GM21381 (cell line): ENCODE results near the gene ACOT2.
A peak's percentile ranks its signal among the peaks of the same experiment; 100 is the strongest.
"Not testable (repeated sequence)": the region's sequence is repeated elsewhere in the genome, so short reads cannot be mapped to it uniquely, and the experiment has no call there.

Experiments
- ATAC-seq: cut with Tn5 transposase; IDR thresholded peaks from one replicate; pipeline ENCODE4 v1.9.1; 2021; ENCODE audit warnings: mild to moderate bottlenecking, moderate library complexity; ENCODE audit not compliant: unreplicated experiment

Gene ACOT2, protein sequence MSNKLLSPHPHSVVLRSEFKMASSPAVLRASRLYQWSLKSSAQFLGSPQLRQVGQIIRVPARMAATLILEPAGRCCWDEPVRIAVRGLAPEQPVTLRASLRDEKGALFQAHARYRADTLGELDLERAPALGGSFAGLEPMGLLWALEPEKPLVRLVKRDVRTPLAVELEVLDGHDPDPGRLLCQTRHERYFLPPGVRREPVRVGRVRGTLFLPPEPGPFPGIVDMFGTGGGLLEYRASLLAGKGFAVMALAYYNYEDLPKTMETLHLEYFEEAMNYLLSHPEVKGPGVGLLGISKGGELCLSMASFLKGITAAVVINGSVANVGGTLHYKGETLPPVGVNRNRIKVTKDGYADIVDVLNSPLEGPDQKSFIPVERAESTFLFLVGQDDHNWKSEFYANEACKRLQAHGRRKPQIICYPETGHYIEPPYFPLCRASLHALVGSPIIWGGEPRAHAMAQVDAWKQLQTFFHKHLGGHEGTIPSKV

DNA sequence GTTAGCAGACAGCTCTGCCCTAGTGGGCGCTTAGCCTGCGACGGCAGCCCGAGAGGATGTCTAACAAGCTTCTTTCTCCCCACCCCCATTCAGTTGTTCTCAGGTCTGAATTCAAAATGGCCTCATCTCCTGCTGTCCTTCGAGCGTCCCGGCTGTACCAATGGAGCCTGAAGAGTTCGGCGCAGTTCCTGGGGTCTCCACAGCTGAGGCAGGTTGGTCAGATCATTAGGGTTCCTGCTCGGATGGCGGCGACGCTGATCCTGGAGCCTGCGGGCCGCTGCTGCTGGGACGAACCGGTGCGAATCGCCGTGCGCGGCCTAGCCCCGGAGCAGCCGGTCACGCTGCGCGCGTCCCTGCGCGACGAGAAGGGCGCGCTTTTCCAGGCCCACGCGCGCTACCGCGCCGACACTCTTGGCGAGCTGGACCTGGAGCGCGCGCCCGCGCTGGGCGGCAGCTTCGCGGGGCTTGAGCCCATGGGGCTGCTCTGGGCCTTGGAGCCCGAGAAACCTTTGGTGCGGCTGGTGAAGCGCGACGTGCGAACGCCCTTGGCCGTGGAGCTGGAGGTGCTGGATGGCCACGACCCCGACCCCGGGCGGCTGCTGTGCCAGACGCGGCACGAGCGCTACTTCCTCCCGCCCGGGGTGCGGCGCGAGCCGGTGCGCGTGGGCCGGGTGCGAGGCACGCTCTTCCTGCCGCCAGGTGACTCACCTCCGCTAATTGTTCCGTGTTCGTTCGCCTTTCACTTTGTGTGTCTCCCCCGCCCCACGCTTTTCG, at the start of gene ACOT2:
Gene ACOT2, plus strand, starts transcription at position 29 of the 774 bp plus-strand sequence. Its CDS starts 28 bp downstream, at position 57.
- ATAC-seq: peak; percentile 41

DNA sequence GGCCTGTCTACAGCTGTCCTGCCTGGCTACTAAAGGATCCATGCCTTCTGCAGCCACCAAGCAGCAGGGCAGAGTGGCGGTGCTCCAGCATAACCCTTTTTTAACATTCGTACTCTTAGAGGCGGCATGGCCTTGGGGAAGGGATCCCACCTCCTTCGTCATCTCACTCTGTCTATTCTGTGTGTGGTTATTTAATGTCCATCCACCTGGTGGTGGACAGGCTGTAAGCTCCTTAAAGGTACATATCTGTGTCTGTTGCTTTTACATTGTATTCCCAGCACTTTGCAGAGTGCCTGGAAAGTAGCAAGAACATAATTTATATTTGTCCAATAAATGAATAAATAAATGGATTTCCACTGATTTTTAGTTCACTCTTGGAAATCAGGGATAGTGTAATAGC, 47.8 kb upstream of the ACOT2 start:
- ATAC-seq: no peak

DNA sequence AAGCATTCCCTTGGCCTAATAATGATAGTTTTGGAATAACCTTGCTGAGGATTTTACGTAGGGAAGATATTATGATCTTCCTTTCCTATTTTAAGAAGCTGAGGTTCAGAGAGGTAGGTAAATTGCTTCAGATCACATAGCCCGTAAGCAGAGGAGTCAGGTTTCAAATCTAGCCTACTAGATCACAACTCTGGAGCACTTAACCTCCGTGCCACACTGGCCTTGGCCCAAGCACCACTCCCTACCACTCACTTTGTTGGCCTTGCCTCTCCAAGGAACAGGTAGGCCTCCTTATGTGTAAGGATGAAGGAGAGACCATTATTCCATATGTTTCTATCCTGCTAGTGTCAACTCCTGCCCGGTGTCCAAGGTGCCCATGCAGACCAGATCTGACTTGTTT, 44.5 kb upstream of the ACOT2 start:
- ATAC-seq: no peak

DNA sequence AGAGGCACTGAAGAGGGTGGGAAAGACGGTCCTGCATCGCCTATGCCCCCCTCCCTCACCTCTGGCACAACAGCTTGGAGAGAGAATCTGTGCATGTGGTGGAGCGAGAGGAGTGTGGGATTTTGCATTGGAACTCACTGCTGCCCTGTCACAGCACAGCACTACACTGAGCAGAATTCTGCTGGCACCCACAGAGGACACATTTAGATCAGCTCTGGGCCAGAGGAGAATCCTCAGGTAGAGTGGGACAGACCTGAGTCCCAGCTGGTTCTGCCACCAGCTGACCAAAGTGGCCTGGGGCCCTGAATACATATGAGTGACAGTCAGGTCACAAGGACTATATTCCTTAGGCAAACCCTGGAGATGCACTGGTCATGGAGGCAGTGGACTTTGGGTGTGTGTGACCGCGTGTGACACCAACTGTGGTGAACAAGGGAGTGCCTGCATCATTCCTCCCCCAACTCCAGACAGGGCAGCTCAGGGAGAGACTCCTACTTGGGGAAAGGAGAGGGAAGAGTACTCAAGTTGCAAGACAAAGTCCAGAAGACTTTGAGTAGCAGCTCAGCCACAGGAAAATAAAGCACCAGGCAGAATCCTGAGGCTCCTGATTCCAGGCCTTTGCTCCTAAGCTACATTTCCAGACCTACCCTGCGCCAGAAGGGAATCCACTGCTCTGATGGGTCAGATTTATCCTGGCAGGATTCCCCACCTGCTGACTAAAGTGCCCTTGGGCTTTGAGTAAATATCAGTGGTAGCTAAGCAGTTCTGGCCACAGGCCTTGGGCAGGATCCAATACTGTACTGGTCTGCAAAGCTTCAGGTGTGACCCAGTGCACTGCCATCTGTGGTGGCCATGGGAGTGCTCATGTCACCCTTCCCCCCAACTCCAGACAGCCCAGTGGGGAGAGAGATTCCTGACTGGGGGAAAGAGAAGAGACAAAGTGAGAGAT, 42.7 kb upstream of the ACOT2 start:
- ATAC-seq: no peak

DNA sequence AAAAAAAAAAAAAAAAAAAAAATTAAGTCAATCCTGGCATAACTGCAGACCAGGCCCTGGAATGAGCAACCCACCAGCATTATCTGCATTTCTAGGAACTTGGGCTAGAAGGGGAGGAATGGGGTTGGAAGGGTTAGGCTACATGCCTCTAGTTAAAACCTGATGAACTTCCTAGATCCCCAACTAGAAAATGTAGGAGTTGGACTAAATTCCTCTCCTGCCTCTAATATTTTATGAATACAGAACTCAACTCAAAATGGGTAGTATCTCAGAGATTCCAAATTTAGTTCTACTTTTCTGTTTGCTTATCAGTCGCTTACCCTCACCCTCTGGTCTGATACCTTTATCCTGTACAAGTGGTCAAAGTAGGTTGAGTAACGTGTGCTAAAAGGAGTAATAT, 39.7 kb upstream of the ACOT2 start:
- not testable (repeated sequence) for ATAC-seq

DNA sequence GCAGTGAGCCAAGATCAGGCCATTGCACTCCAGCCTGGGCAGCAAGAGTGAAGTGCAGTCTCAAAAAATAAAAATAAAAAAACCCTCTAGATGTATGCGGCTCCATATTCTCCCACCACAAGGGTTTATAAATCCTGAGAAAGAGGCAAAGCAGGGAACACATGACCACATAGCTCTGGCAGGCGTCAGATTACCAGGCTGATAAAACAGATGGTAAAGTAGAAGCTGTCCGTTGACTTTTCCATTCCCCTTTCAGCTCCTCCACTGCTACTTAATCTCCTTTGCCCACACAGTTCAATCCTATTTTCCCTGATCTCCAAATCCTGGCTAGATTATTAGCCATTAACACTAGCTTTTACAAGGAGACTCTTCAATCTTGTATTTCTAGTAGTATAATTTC, 37.0 kb upstream of the ACOT2 start:
- not testable (repeated sequence) for ATAC-seq

DNA sequence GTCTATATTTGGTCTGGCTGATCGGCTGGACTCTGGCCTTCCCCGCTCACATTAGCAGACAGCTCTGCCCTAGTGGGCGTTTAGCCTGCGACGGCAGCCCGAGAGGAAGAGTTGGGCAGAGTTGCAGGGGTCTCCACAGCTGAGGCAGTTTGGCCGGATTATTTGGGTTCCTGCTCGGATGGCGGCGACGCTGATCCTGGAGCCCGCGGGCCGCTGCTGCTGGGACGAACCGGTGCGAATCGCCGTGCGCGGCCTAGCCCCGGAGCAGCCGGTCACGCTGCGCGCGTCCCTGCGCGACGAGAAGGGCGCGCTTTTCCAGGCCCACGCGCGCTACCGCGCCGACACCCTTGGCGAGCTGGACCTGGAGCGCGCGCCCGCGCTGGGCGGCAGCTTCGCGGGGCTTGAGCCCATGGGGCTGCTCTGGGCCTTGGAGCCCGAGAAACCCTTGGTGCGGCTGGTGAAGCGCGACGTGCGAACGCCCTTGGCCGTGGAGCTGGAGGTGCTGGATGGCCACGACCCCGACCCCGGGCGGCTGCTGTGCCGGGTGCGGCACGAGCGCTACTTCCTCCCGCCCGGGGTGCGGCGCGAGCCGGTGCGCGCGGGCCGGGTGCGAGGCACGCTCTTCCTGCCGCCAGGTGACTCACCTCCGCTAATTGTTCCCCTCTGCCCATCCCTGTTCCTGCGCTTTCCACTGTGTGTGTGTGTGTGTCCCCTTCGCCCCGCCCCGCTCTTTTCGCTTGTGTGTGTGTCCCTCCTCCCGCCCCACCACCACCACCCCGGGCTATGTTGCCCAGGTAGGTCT, 31.6 kb upstream of the ACOT2 start:
- not testable (repeated sequence) for ATAC-seq

DNA sequence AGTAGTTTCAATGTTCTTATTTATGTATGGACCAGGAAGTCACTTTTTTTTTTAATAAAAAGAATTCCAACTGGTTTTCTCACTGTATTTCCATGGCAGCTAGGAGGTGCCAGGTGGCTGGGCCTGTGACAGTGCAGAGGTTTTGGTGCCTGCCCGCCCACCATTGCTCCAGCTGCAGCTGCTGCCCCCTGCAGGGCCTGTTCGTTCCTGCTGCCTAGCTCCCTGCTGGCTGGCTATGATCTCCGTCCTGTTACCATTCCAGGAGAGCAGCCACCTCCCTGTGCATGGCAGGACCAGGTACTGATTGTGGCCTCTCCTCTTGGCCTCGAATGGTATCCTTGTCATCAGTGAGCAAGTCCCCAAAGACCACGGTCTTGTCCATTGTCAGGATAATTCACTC, 30.0 kb upstream of the ACOT2 start:
- ATAC-seq: not testable (repeated sequence)

DNA sequence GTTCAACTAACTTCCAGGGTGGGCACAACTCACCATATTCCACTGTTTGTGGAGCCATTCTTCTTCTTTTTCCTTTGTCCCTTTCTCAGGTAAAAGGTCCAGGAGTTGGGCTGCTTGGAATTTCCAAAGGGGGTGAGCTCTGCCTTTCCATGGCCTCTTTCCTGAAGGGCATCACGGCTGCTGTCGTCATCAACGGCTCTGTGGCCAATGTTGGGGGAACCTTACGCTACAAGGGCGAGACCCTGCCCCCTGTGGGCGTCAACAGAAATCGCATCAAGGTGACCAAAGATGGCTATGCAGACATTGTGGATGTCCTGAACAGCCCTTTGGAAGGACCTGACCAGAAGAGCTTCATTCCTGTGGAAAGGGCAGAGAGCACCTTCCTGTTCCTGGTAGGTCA, 26.1 kb upstream of the ACOT2 start:
- not testable (repeated sequence) for ATAC-seq

DNA sequence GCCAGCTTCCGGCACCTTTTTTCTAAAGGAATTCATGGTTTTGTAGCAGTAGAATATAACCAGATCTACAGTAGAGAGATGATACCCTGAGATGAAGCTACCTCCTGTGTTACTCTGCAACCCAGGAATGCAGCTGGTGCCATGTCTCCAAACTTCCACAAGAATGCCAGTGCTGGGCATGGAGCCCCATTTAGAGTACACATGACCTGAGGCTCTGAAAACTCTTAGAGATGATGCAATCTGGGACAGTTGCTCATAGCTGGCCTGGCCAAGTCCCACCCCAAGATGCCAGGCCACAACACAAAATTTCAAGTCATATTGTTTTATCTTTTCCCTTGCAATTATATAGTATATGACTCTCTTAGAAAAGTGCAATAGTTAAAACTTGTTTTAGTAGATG, 23.7 kb upstream of the ACOT2 start:
- ATAC-seq: not testable (repeated sequence)

DNA sequence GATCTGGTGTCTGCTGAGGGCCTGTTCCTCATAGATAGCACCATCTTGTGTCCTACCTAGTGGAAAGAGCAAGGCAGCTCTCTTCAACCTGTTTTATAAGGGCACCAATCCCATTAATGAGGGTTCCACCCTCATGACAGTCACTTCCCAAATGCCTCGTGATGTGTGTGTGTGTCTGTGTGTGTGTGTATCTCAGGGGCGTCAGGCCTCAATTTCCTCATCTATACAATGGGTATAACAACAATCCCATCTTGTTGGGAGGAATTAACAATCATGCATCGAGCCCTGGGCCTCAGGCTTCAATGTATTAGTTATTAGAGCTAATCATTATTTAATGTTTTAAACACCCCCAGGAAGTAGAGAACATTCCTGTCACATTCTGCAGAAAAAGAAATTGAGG, 19.9 kb upstream of the ACOT2 start:
- not testable (repeated sequence) for ATAC-seq

DNA sequence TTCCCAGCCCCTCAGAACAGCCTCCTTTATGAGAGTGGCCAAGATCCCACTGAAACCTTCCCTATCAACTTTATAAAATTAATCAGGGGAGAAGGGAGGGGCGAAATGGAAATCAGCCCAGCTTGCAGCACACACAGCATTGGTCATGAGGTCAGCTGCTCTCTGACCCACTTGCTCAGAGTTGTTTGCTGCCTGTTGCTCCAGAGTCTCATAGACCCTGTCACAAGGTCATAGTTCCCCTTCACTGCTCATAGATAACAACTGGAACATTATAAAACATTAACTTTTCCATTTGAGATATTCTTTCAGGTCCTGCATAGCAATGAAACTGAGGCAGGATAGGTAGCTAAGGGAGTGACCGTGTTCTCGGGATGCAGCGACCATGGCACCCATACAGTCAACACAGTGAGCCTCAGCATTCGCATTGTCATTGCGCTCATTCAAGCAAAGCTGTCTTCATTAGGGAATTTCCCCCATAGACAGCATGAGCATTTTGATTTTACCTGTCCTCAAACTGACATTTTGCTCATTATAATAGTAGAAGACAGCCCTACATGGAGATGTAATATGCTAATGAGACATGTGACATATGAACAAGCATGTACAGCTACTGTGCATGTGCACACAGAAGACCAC, 19.0 kb upstream of the ACOT2 start:
- ATAC-seq: not testable (repeated sequence)

DNA sequence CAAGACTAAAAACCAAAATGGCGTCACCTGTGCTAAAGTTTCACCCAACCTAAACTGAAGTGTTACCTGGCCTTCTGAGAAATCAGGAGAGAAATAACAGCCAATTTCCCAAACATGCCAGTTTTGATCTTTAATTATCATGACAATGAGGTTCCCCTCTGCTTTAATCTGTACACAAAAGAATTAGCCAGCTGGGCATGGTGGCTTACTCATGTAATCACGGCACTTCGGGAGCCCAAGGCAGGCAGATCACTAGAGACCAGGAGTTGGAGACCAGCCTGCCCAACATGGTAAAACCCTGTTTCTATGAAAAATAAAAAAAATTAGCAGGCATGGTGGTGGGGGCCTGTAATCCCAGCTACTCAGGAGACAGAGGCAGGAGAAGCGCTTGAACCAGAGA, 15.2 kb upstream of the ACOT2 start:
- ATAC-seq: no peak

DNA sequence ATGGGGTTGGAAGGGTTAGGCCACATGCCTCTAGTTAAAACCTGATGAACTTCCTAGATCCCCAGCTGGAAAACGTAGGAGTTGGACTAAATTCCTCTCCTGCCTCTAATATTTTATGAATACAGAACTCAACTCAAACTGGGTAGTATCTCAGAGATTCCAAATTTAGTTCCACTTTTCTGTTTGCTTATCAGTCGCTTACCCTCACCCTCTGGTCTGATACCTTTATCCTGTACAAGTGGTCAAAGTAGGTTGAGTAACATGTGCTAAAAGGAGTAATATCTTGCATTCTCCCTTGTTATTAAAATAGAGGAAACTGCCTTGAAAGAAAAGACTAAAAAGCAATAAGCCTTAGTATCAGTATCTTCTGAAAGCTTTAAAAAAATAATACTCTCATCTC, 11.8 kb upstream of the ACOT2 start:
- not testable (repeated sequence) for ATAC-seq

DNA sequence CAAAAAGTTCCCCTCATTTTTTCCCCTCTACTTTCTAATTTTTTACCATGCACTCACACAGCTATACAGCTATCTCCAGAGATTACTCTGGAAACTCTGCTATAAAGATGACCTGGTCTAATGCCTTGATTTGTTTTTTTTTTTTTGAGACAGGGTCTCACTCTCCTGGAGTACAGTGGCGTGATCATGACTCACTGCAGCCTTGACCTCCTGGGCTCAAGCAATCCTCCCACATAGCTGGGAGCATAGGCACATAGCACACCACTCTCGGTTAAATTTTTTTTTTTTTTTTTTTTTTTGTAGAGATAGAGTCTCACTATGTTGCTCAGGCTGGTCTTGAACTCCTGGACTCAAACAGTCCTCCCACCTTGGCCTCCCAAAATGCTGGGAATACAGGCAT, 10.8 kb upstream of the ACOT2 start:
- ATAC-seq: not testable (repeated sequence)

DNA sequence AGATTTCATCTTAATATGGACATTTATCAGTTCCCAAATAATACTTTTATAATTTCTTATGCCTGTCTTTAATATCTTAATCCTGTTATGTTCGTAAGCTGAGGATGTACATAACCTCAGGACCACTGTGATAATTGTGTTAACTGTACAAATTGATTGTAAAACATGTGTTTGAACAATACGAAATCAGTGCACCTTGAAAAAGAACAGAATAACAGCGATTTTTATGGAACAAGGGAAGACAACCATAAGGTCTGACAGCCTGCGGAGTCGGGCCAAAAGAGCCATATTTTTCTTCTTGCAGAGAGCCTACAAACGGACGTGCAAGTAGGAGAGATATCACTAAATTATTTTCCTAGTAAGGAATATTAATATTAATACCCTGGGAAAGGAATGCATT, 6.8 kb upstream of the ACOT2 start:
- ATAC-seq: not testable (repeated sequence)

DNA sequence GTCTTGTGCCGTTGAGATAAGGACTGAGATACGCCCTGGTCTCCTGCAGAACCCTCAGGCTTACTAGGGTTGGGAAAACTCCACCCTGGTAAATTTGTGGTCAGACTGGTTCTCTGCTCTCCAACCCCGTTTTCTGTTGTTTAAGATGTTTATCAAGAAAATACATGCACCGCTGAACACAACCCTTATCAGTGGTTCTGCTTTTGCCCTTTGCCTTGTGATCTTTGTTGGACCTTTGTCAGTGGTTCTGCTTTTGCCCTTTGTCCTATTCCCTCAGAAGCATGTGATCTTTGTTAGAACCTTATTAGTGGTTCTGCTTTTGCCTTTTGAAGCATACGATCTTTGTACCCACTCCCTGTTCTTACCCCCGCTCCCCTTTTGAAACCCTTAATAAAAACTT, 6.3 kb upstream of the ACOT2 start:
- ATAC-seq: not testable (repeated sequence)

DNA sequence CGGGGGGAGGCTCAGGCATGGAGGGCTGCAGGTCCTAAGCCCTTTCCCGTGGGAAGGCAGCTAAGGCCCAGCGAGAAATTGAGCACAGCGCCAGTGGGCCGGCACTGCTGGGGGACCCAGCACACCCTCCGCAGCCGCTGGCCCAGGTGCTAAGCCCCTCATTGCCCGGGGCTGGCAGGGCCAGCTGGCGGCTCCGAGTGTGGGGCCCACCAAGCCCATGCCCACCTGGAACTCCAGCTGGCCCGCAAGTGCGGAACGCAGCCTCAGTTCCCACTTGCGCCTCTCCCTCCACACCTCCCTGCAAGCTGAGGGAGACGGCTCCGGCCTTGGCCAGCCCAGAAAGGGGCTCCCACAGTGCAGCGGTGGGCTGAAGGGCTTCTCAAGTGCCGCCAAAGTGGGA, 2.6 kb upstream of the ACOT2 start:
- not testable (repeated sequence) for ATAC-seq

DNA sequence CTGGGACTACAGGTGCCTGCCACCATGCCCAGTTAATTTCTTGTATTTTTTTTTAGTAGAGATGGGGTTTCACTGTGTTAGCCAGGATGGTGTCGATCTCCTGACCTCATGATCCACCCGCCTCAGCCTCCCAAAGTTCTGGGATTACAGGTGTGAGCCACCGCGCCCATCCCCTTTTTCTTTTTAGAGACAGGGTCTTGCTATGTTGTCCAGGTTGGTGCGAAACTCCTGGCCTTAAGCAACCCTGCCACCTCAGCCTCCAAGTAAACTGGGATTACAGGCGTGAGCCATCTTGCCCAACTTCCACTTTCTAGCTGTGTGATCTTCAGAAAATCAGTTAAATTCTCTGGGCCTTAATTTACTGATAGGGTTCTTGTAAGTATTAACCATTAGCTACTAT, 2.1 kb upstream of the ACOT2 start:
- not testable (repeated sequence) for ATAC-seq
